CD4-positive, alpha-beta T cell treated with Interleukin-15 for 1 hour (primary cell): Measurements from ENCODE around the gene FOXP4.

Source experiments
- DNase-seq: peaks from one replicate; pipeline ENCODE4 v3.0.0-alpha.2; 2020

Gene FOXP4

GRCh38 chr6:41522780-41523548 lies 23.2 kb upstream of the FOXP4 start:
- no peak for DNase-seq

GRCh38 chr6:41523915-41524633 lies 22.1 kb upstream of the FOXP4 start:
- no peak for DNase-seq

GRCh38 chr6:41524634-41525011 lies 21.6 kb upstream of the FOXP4 start:
- DNase-seq, result no peak

GRCh38 chr6:41527721-41528408 lies 18.3 kb upstream of the FOXP4 start:
- DNase-seq, result no peak

GRCh38 chr6:41528409-41528963 lies 17.7 kb upstream of the FOXP4 start:
- no peak for DNase-seq

GRCh38 chr6:41529049-41529448 lies 17.1 kb upstream of the FOXP4 start:
- DNase-seq, result no peak

GRCh38 chr6:41529970-41530369 lies 16.2 kb upstream of the FOXP4 start:
- DNase-seq, result no peak

- DNase-seq, result no peak
Observed at GRCh38 chr6:41530476-41530875, 15.7 kb upstream of the FOXP4 start.

- no peak for DNase-seq
Observed at GRCh38 chr6:41531016-41531415, 15.2 kb upstream of the FOXP4 start.

- DNase-seq, result peak; percentile 42
Observed at GRCh38 chr6:41531591-41532582, 14.3 kb upstream of the FOXP4 start.

GRCh38 chr6:41535766-41536165 lies 10.4 kb upstream of the FOXP4 start:
- DNase-seq, result no peak

- DNase-seq, result peak; percentile 31
Observed at GRCh38 chr6:41536795-41537758, 9.1 kb upstream of the FOXP4 start.

GRCh38 chr6:41538556-41539182 lies 7.5 kb upstream of the FOXP4 start:
- DNase-seq, result peak; percentile 40

- DNase-seq, result no peak
Observed at GRCh38 chr6:41539204-41539603, 7.0 kb upstream of the FOXP4 start.

- no peak for DNase-seq
Observed at GRCh38 chr6:41541364-41541763, 4.8 kb upstream of the FOXP4 start.

- DNase-seq, result no peak
Observed at GRCh38 chr6:41543087-41543486, 3.1 kb upstream of the FOXP4 start.

GRCh38 chr6:41545247-41545702 lies 906 bp upstream of the FOXP4 start:
- DNase-seq, result no peak

- DNase-seq, result no peak
Observed at GRCh38 chr6:41546475-41546865, 289 bp downstream of the FOXP4 start.

- peak; percentile 20 for DNase-seq
Observed at GRCh38 chr6:41546866-41547798, 951 bp downstream of the FOXP4 start.

GRCh38 chr6:41547799-41548097 lies 1.6 kb downstream of the FOXP4 start:
- DNase-seq, result no peak
